ENCODE results near the gene FAM163A.

FAM163A gene

GRCh38 chr1:179865377-179865776, 122.3 kb downstream of the FAM163A start:
- no peak for DNase-seq
